Right cardiac atrium (tissue), 5 donors: ENCODE measurements around the gene SLAMF9. TPM values are rescaled to one million over a fixed set of nuclear protein-coding genes. Genes with fewer than 3 reads are reported as not detected.

Source experiments
- ATAC-seq, 2 donors: fragments of 200-7000 bp; cut with Tn5 transposase; one replicate each; pipeline versions ENCODE4 v1.8.0 to v1.9.1; 2020; ENCODE audit warnings: moderate library complexity in 2 of 2, mild to moderate bottlenecking in 1 of 2
- DNase-seq, 3 donors: peaks; one replicate each; pipeline ENCODE4 v3.0.0-alpha.2; 2020
- H3K27ac ChIP-seq: one replicate; pipeline ENCODE4 v1.5.1; 2013; ENCODE audit warnings: mild to moderate bottlenecking, low read length, control low read depth, moderate library complexity
- H3K27me3 ChIP-seq: one replicate; pipeline ENCODE4 v1.6.1; 2013; ENCODE audit not compliant: control insufficient read depth, insufficient read depth
- H3K4me1 ChIP-seq: one replicate; pipeline ENCODE4 v1.6.1; 2013; ENCODE audit warnings: low read length; ENCODE audit not compliant: control insufficient read depth, insufficient read depth
- H3K4me3 ChIP-seq: one replicate; pipeline ENCODE4 v1.5.1; 2013; ENCODE audit warnings: low read length, control low read depth
- H3K9me3 ChIP-seq: one replicate; pipeline ENCODE4 v1.6.1; 2013; ENCODE audit warnings: low read length; ENCODE audit not compliant: control insufficient read depth
- WGBS: extraction: QIAGEN DNeasy Blood & Tissue Kit; methylation state at CpG from one replicate; pipeline ENCODE4 v1.1.7; 2013; 5-methylcytosine and 5-hydroxymethylcytosine counted together
- intact Hi-C, 4 donors: fragments of 100-400 bp; cut with DNase I; formaldehyde crosslinking; loops; one replicate each; pipeline versions ENCODE4 v1.11.0 to v1.14.0; 2022 to 2023
- long read RNA-seq, 4 donors: library from polyadenylated mRNA; unstranded; transcript quantifications; one replicate each; pipeline ENCODE4 v2.0.0, GENCODE V29; 2020 to 2021
- polyA plus RNA-seq: library from polyadenylated mRNA; stranded (reverse); fragments of 200-250 nt; gene quantifications from one replicate; pipeline ENCODE4 v1.2.3, GENCODE V29; 2013
- total RNA-seq, 4 donors: library from RNA; stranded (reverse); fragmentation: NEBNext Ultra II Directional; extraction: Animal tissue kit (Norgen Biotek cat#: 25700); gene quantifications; one replicate each; pipeline ENCODE4 v1.2.1, GENCODE V29; 2021
- donor health status: healthy with polysubstance abuse.
- donor health status: DM: no; HTN: yes; CAD: no.
- donor health status: DM: no; HTN: no; CAD: no.
- donor health status: DM: no; HTN: yes; CAD: no; lungs with severe emphysema.
- donor health status: DM: yes; HTN: yes; CAD: no.

The SLAMF9 gene
- total RNA-seq (not detected), polyA plus RNA-seq (not detected)
- long read RNA-seq, donor 1: 0 reads
- long read RNA-seq, donor 2: 0 reads
- long read RNA-seq, donor 3: 0 reads
- long read RNA-seq, donor 4: 0 reads

DNA sequence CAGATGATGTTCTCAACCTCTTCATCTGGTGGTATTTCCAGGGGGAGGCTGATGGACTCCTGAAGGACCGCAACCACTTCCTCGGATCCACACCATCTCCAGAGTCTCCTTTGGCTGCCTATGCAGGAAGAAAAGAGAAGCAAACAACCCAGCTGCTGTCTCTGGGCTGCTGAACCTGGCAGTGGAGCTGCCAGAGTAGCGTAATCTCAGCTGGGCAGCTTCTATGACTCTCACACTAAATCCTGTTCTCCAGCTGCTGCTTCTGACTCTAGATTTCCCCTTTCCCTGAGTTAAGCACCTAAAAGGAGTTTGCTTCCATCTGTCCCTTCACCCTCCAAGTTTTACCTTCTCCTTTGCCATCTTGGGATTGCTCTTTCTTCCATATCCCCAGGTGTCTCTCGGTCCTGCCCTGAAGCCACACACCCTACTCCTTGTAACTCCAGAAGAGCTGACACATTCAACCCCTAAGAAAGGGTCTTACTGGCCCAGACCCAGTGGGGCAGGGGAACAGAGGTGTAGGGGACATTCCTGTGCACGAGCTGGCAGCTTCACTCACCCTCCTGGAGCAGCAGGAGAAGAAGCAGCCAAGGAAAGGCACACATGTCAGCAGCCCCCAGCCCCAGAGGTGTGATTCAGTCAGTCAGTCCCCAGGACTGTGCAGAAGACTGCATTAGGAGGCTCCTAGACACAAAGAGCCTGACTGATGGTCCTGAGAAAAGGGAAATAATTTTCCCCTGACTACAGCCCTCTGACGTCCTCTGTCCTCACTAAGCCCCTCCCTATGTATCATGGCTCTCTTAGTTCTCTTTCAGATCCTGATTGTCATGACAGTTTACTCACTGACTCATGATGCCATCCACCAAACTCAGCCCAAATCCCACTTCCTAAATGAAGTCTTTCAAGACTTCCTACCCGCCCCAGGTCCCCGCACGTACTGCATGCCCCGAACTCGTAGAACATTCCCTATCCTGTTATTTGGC lies at the start of gene SLAMF9:
TSS of gene SLAMF9 (minus strand) at position 702 of the 980 bp plus-strand sequence. CDS start at position 602, 100 bp downstream.
- ATAC-seq: peak; percentile 30 to 41
- WGBS: 75% methylated on average over 11 of the region's 11 CpGs
- intact Hi-C loops: no loop called here

DNA sequence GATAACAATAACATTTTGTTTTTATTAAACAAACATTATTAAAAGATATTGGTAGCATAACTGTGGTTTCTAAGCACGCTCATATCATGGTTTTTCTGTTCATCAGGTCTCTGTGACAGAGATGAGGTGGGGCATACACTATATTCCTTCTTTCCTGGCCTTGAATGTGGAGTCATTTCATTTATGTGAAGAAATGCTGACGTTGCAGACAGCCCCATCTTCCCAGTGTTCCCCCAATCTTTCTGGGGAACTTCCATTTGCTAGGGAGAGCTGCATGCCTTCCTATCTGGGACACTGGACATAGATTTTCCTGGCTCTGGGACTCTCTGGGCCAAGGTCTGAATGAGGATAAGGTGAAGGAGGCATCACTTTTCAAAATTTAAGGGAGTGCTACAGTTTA lies 47.4 kb upstream of the SLAMF9 start:
- intact Hi-C loops: loop anchor here in 3 of 4 donors (10.0 kb wide), 2 partner anchors 197 to 207 kb away; partner anchors contain the start of gene FCRL6 (in 1 of the 3)
- WGBS: 70% methylated on average over 2 of the region's 2 CpGs
- DNase-seq: no peak

More for the DNA sequence above, at the start of gene SLAMF9:
- Histone ChIP-seq H3K9me3 (no peaks in the 10 kb centered on the region), H3K27ac (no peak within 1 kb of the TSS), H3K27me3 (no peaks in the 10 kb centered on the region), H3K4me3 (no peak within 1 kb of the TSS), H3K4me1 (no peaks in the 10 kb centered on the region)
- DNase-seq: no peak

DNA sequence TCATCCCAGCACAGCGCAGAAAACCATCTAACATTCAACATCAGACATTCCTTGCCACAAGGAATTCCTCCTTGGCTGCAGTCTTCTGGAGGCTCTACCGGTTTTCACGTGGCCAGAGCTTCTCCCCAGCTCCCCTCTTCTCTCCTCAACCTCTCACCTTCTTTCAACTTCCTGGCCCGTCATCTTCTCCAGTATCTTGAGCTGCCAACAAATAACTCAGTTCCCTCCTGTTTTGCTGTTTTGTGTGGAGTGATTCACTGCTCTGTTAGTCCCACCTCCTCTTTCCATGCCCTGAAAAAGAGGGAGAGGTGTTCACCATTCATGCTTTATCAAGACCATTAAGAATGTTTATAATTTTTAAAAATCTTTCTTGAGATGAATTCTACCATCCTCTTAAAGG lies 45.2 kb upstream of the SLAMF9 start:
- ATAC-seq (no peak), DNase-seq (no peak)
- Histone ChIP-seq H3K27ac (no peak overlapping the region), H3K27me3 (no peaks in the 10 kb centered on the region), H3K9me3 (no peaks in the 10 kb centered on the region), H3K4me1 (no peaks in the 10 kb centered on the region), H3K4me3 (no peak overlapping the region)
- WGBS: 54% methylated on average over 4 of the region's 4 CpGs
- intact Hi-C loops: no loop called here

More for the DNA sequence above, 47.4 kb upstream of the SLAMF9 start:
- no peaks in the 10 kb centered on the region for H3K27me3 ChIP-seq
- no peak for ATAC-seq
- no peaks in the 10 kb centered on the region for H3K4me1 ChIP-seq
- no peak overlapping the region for H3K4me3 ChIP-seq
- no peak overlapping the region for H3K27ac ChIP-seq
- no peaks in the 10 kb centered on the region for H3K9me3 ChIP-seq

DNA sequence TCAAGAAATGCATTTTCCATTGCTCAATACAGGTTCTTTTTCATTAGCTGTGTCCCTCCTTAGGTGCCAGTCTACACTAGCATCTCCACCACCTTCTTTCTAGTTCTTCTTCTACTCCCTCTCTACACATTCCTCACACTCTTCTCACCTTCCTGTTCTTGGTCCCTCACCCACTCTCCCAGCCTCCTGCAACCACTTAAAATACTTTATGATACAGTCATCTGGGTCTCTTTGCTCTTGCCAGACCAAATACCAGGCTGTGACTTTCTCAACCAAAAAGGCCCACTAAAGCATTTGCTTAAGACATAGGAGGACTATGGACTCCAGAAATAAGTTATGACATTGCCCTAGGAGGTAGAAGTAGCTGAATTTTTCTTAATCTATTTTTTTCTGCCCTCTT lies 42.6 kb upstream of the SLAMF9 start:
- no peak for DNase-seq
- Histone ChIP-seq H3K4me3 (no peak overlapping the region), H3K4me1 (no peaks in the 10 kb centered on the region), H3K9me3 (no peaks in the 10 kb centered on the region), H3K27me3 (no peaks in the 10 kb centered on the region), H3K27ac (no peak overlapping the region)
- intact Hi-C loops: no loop called here
- peak; percentile 67 to 71 for ATAC-seq

DNA sequence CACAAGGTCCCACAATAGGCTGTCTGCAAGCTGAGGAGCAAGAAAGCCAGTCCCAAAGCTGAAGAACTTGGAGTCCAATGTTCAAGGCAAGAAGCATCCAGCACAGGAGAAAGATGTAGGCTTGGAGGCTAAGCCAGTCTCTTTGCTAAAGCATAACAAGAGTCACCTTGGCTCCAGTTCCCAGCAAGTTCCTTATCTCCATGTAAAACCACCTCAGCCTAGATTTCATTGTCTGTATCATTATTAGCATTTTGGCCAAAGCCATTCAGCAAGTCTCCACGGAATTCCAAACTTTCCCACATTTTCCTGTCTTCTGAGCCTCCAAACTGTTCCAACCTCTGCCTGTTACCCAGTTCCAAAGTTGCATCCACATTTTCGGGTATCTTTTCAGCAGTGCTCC lies 40.9 kb upstream of the SLAMF9 start:
- no peak overlapping the region for H3K27ac ChIP-seq
- no peak overlapping the region for H3K4me3 ChIP-seq
- H3K27me3 ChIP-seq: no peaks in the 10 kb centered on the region
- intact Hi-C loops: no loop called here
- ATAC-seq (no peak), DNase-seq (no peak)
- no peaks in the 10 kb centered on the region for H3K4me1 ChIP-seq
- WGBS: 72% methylated on average over 2 of the region's 2 CpGs
- H3K9me3 ChIP-seq: no peaks in the 10 kb centered on the region

DNA sequence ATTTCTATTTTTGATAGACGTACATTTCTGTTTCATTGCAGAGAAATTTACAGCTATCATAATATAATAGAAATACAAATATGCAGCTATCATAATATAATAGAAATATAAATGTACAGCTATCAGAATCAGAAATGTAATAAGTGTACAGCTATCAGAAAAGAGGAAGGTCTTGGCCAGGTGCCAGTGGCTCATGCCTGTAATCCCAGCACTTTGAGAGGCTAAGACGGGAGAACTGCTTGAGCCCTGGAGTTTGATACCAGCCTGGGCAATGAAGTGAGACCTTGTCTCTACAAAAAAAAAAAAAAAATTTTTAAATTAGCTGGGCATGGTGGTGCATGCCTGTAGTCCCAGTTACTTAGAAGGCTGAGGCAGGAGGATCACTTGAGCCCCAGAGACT lies 39.9 kb upstream of the SLAMF9 start:
- intact Hi-C loops: no loop called here
- H3K4me3 ChIP-seq: no peak overlapping the region
- DNase-seq (no peak), ATAC-seq (no peak)
- no peaks in the 10 kb centered on the region for H3K9me3 ChIP-seq
- WGBS: 37% methylated on average over 2 of the region's 2 CpGs
- H3K4me1 ChIP-seq: no peaks in the 10 kb centered on the region
- H3K27ac ChIP-seq: no peak overlapping the region
- H3K27me3 ChIP-seq: no peaks in the 10 kb centered on the region

DNA sequence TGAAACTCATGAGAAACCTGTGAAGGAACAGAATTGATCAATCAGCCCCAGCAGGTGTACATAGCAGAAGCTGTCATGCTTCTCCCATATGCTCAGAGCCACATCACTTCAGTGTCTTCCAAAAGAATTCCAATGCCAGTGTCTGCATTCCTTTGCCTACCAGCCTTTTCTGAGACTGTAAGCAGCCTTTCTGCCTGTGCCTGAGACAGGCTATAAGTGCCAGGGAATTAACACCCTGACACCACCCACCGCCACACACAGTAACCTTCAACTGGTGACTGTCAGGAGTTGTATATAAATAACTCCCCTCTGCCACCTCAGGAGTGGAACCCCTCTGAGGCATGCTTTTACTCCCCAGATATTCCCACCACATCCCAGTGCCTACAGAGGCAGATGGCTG lies 38.1 kb upstream of the SLAMF9 start:
- H3K4me3 ChIP-seq: no peak overlapping the region
- H3K9me3 ChIP-seq: no peaks in the 10 kb centered on the region
- WGBS: 58% methylated on average over 1 of the region's 1 CpG
- H3K27ac ChIP-seq: peak overlapping the region; percentile 78
- H3K27me3 ChIP-seq: no peaks in the 10 kb centered on the region
- no peak for DNase-seq
- H3K4me1 ChIP-seq: no peaks in the 10 kb centered on the region
- intact Hi-C loops: no loop called here
- ATAC-seq: peak; percentile 81 to 84

DNA sequence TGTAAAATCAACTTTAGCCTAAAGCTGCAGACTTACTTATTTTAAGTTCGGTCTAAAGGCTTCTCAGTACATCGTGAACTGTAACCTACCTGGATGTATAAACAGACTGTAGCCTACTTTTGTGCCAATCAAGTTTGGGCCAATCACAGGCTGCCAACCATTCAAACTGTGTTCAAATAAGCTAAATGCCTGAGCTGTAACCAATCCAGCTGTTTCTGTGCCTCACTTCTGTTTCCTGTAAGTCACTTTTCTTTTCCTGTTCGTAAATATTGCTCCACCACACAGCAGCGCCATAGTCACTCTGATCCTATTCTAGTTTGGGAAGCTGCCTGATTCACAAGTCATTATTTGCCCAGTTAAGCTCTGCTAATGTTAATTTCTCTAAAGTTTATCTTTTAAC lies 37.5 kb upstream of the SLAMF9 start:
- DNase-seq: no peak
- 58% methylated on average over 4 of the region's 4 CpGs for WGBS
- Histone ChIP-seq H3K4me3 (no peak overlapping the region), H3K4me1 (no peaks in the 10 kb centered on the region), H3K27ac (no peak overlapping the region), H3K9me3 (no peaks in the 10 kb centered on the region), H3K27me3 (no peaks in the 10 kb centered on the region)
- intact Hi-C loops: no loop called here
- ATAC-seq: no peak

DNA sequence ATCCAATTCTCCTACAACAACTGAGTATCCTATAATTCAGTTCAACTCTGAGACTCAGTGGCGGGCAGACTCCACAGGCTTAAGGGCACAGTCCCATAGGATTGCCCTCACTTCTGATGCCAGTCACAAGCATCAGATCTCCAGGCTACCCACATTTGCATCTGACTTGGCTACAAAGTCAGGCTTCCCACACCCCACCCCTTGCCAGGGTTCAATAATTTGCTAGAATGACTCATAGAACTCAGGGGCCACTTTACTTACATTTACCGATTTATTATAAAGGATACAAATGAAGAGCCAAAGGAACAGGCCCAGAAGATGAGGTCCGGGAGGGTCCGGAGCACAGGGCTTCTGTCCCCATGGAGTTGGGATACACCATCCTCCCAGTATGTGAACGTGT lies 36.0 kb upstream of the SLAMF9 start:
- intact Hi-C loops: no loop called here
- DNase-seq: no peak
- no peak overlapping the region for H3K27ac ChIP-seq

DNA sequence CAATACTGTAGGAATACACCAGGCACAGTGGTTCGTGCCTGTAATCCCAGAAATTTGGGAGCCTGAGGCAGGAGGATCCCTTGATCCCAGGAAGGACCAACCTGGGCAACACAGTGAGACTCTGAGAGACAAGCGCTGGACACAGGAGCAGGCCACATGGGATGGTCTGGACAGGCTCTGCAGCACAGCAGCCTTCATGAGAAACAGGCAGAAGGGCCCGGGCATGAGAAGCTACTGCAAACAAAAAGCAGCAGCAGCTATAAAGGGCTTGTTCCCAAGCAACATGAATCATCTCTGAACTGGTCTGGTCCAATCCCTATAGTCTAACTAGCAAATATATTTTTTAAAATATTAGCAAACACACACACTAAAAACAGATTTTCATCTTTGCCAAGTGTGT lies 35.5 kb upstream of the SLAMF9 start:
- Histone ChIP-seq H3K4me3 (no peak overlapping the region), H3K4me1 (no peaks in the 10 kb centered on the region), H3K27ac (no peak overlapping the region), H3K27me3 (no peaks in the 10 kb centered on the region), H3K9me3 (no peaks in the 10 kb centered on the region)
- ATAC-seq: no peak
- intact Hi-C loops: no loop called here
- WGBS: 81% methylated on average over 3 of the region's 3 CpGs
- no peak for DNase-seq

More for the DNA sequence above, 36.0 kb upstream of the SLAMF9 start:
- H3K27me3 ChIP-seq: no peaks in the 10 kb centered on the region
- ATAC-seq: no peak
- H3K9me3 ChIP-seq: no peaks in the 10 kb centered on the region
- H3K4me3 ChIP-seq: no peak overlapping the region
- 89% methylated on average over 5 of the region's 5 CpGs for WGBS
- no peaks in the 10 kb centered on the region for H3K4me1 ChIP-seq

DNA sequence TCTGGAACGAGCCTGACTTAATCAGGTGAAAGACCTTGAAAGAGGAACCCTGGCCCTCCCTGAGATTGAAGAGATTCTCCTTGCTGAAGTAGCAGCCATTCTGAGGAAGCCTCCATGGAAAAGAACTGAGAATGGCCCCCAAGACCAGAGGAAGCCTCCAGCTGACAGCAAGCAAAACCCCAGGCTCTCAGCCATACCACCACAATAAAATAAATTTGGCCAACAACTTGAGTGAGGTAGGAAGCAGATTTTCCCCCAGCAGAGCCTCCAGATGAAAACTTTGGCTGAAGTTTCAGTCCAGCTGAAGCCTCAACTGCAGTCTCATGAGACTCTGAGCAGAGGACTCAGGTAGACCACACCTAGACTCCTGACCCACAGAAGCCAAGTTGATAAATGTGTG lies 34.0 kb upstream of the SLAMF9 start:
- intact Hi-C loops: no loop called here
- DNase-seq (no peak), ATAC-seq (no peak)
- WGBS: 37% methylated on average over 1 of the region's 1 CpG
- H3K4me3 ChIP-seq: no peak overlapping the region
- no peaks in the 10 kb centered on the region for H3K9me3 ChIP-seq
- peak overlapping the region; percentile 19 for H3K27ac ChIP-seq
- H3K27me3 ChIP-seq: no peaks in the 10 kb centered on the region
- no peaks in the 10 kb centered on the region for H3K4me1 ChIP-seq
